ENCODE data around the gene MAB21L4.

DNA sequence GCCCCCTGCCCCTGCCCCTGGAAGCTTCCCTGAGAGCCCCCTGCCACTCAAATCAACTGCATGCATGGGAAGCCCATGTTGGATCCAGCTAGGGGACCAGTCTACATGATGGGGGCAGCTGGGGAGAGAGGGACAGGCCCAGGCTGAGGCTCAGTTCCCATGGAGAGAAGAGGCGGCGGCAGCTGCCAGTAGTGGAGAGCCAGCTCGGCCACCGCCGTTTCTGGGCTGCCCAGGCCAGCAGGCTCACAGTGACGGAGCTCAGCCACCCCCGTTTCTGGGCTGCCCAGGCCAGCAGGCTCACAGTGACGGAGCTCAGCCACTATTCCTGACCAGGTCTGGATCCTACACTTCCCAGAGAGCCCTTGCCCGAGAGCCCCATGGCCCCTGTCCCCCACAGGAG lies 3.6 kb downstream of the MAB21L4 start:
- TF ChIP-seq SRF (IDR thresholded peaks at IDR 0.05; ENCODE audit: low read depth, low read length), result no peak
- TF ChIP-seq, protein P1, sequence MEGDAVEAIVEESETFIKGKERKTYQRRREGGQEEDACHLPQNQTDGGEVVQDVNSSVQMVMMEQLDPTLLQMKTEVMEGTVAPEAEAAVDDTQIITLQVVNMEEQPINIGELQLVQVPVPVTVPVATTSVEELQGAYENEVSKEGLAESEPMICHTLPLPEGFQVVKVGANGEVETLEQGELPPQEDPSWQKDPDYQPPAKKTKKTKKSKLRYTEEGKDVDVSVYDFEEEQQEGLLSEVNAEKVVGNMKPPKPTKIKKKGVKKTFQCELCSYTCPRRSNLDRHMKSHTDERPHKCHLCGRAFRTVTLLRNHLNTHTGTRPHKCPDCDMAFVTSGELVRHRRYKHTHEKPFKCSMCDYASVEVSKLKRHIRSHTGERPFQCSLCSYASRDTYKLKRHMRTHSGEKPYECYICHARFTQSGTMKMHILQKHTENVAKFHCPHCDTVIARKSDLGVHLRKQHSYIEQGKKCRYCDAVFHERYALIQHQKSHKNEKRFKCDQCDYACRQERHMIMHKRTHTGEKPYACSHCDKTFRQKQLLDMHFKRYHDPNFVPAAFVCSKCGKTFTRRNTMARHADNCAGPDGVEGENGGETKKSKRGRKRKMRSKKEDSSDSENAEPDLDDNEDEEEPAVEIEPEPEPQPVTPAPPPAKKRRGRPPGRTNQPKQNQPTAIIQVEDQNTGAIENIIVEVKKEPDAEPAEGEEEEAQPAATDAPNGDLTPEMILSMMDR (IDR thresholded peaks at IDR 0.05; ENCODE audit: control extremely low read depth in 1 of 3, insufficient read depth in 1 of 3, low read depth in 1 of 3, low read length in 3 of 3), result no peak
- TF ChIP-seq YY1 (IDR thresholded peaks at IDR 0.05; ENCODE audit: low read depth, low read length), result no peak
- no peak for TF ChIP-seq TAF1 (IDR thresholded peaks at IDR 0.05; ENCODE audit: low read depth, low read length)
- no peak for TF ChIP-seq BRCA1 (IDR thresholded peaks at IDR 0.05; ENCODE audit: low read depth, low read length)
- TF ChIP-seq JUN (IDR thresholded peaks at IDR 0.05; ENCODE audit: low read depth, low read length), result no peak
- TF ChIP-seq POLR2A (IDR thresholded peaks at IDR 0.05; ENCODE audit: control extremely low read depth in 1 of 2, low read depth in 2 of 2, low read length in 2 of 2), result no peak

All from H1 (cell line).